WI38 (cell line): Measurements from ENCODE around the gene CAPN13.

Experiments
- H3K4me3 ChIP-seq: 2 replicates; pipeline ENCODE4 v1.5.1; 2011; ENCODE audit warnings: low read depth, mild to moderate bottlenecking, control low read depth, low read length
- CTCF ChIP-seq: IDR thresholded peaks from 2 replicates; pipeline ENCODE4 v1.5.1; 2012; ENCODE audit warnings: low read depth, mild to moderate bottlenecking, control low read depth, low read length

CAPN13 gene

GRCh38 chr2:30800159-30800558 lies 7.1 kb downstream of the CAPN13 start:
- no peak for TF ChIP-seq CTCF
- H3K4me3 ChIP-seq, result no peak overlapping the region

GRCh38 chr2:30799366-30799765 lies 7.9 kb downstream of the CAPN13 start:
- no peak for TF ChIP-seq CTCF
- no peak overlapping the region for H3K4me3 ChIP-seq

GRCh38 chr2:30798536-30798991 lies 8.7 kb downstream of the CAPN13 start:
- TF ChIP-seq CTCF, result no peak
- no peak overlapping the region for H3K4me3 ChIP-seq

GRCh38 chr2:30797381-30798015 lies 9.7 kb downstream of the CAPN13 start:
- no peak overlapping the region for H3K4me3 ChIP-seq
- TF ChIP-seq CTCF, result no peak

GRCh38 chr2:30796699-30797098 lies 10.5 kb downstream of the CAPN13 start:
- H3K4me3 ChIP-seq, result no peak overlapping the region
- TF ChIP-seq CTCF, result no peak

GRCh38 chr2:30792521-30792920 lies 14.7 kb downstream of the CAPN13 start:
- no peak for TF ChIP-seq CTCF
- H3K4me3 ChIP-seq, result no peak overlapping the region

- no peak overlapping the region for H3K4me3 ChIP-seq
- TF ChIP-seq CTCF, result no peak
Measured at GRCh38 chr2:30790879-30791278, 16.4 kb downstream of the CAPN13 start.
